ENCODE measurements around the gene DRAXIN. TPM values are rescaled to one million over a fixed set of nuclear protein-coding genes. Genes with fewer than 3 reads are reported as not detected.

DRAXIN gene
- total RNA-seq, 2 donors from 2014 or later = 0.05 to 0.51 TPM

DNA sequence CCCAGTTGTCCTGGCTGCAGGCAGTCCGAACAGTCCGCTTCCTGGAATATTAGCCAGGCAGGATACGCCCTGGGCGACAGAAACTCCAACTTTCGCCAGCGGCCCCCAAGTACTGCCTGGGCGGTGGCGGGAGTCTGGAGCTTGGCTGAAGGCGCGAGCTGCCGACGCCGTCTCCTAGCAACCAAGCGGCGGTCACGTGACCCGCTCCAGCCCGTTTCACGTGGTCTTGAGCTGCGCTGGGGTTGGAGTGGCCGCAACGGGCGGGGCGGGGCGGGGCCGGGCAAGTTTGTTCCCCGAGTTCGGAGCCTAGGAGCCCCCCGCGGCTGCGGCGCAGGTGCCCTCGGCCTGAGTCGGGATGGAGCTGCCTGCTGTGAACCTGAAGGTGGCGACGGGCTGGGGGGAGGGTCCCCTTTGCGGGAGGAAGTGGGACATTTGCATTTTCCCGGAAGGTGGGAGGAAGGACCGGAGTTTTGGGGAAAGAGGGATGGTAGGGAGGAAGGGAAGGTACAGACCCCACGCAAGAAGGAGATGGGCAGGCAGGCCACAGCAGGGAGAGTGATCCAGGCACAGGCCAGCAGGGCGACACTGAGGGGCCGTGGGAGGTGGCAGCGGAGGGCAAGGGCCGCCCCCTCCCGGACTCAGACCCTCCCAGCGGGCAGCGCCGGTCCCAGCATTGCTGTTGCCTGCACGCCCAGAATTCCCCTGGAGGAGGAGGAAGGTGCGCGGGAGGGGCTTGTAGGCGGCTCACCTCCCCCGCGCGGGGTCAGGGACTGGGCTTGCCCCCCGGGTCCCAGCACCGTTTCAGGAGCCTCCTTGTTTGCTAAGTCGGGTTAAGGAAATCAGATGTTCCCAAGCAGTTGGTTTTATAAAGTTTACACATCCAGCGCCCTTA, 44.6 kb downstream of the DRAXIN start, which contains the start of gene AGTRAP:
Gene AGTRAP (plus strand): TSS at position 283 of the 892 bp plus-strand sequence. CDS start 73 bp downstream, at position 356.
- H3K4me1 ChIP-seq (replicated peaks) = peaks cover 26% of the 10 kb centered on the region
- under 1% methylated on average over 53 of the region's 59 CpGs for WGBS

DNA sequence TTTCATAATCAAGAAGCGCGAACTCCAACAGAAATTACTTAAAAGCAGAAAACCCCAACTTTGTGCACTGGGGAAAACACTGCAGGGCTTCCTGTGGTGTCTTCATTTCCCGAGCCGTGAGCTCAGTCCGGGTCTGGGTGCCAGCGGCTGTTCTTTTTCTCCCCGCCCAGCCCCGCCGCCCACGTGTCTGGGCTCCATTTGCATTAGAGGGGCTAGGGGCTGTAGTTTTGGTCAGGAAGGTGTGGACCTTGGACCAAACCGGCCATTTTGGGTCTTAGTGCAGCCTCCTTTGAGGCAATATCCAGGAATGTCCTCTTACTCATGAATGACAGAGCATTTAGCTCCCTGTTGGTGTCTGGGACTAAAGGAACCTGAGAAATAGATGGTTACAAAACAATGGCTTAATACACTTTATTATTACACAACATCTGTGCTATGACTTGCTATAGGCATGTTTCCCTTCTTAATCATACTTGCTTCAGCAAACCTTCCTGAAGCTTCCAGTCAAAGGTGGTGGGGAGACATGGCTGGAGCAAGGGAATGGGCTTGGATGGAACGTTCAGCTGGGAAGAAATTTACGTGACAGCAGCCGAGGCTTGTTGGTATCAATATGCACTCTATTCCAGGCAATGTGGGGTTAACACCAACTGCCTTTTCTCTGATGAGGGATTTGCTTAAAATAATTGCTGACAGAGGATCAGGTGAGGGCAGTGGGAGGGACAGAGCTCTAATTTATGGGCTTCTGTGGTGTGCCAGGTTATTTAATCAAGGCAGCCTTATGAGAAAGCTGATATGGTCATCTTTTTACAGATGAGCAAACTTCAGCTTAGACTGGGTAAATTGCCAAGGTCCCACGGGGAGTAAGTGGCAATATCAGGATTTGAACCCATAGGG, 45.5 kb downstream of the DRAXIN start:
- no peaks in the 10 kb centered on the region for H3K9me3 ChIP-seq
- intact Hi-C loops (cut with DNase I) = loop anchor here (5.0 kb wide), 3 partner anchors 50 to 65 kb away; partner anchors contain the start of gene MAD2L2
- DNase-seq (ENCODE audit: low spot score) = peak; percentile 78
- WGBS = 7% methylated on average over 15 of the region's 15 CpGs
- TF ChIP-seq, protein P1, sequence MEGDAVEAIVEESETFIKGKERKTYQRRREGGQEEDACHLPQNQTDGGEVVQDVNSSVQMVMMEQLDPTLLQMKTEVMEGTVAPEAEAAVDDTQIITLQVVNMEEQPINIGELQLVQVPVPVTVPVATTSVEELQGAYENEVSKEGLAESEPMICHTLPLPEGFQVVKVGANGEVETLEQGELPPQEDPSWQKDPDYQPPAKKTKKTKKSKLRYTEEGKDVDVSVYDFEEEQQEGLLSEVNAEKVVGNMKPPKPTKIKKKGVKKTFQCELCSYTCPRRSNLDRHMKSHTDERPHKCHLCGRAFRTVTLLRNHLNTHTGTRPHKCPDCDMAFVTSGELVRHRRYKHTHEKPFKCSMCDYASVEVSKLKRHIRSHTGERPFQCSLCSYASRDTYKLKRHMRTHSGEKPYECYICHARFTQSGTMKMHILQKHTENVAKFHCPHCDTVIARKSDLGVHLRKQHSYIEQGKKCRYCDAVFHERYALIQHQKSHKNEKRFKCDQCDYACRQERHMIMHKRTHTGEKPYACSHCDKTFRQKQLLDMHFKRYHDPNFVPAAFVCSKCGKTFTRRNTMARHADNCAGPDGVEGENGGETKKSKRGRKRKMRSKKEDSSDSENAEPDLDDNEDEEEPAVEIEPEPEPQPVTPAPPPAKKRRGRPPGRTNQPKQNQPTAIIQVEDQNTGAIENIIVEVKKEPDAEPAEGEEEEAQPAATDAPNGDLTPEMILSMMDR (IDR thresholded peaks at IDR 0.05) = no peak
- peak; percentile 49 for TF ChIP-seq POLR2A (IDR thresholded peaks at IDR 0.05)
- peak; percentile 82 for TF ChIP-seq POLR2AphosphoS5 (IDR thresholded peaks at IDR 0.05)
- peak overlapping the region; percentile 68 to 72 for H3K4me3 ChIP-seq
- no peaks in the 10 kb centered on the region for H3K36me3 ChIP-seq
- peaks cover 29% of the 10 kb centered on the region for H3K4me1 ChIP-seq (replicated peaks)
- no peaks in the 10 kb centered on the region for H3K27me3 ChIP-seq (replicated peaks; ENCODE audit: insufficient read depth)
- H3K27ac ChIP-seq = peak overlapping the region; percentile 94 to 95

More for the DNA sequence above, 44.6 kb downstream of the DRAXIN start, which contains the start of gene AGTRAP:
- Histone ChIP-seq H3K36me3 (no peaks in the 10 kb centered on the region), H3K27ac (peak within 1 kb of the TSS; percentile 94 to 95), H3K9me3 (no peaks in the 10 kb centered on the region), H3K27me3 (replicated peaks; ENCODE audit: insufficient read depth) (no peaks in the 10 kb centered on the region), H3K4me3 (peak within 1 kb of the TSS; percentile 68 to 72)
- intact Hi-C loops (cut with DNase I) = loop anchor here (5.0 kb wide), 3 partner anchors 51 to 66 kb away; partner anchors contain the start of gene MAD2L2
- TF ChIP-seq POLR2A (IDR thresholded peaks at IDR 0.05) (peak; percentile 82), POLR2AphosphoS5 (IDR thresholded peaks at IDR 0.05) (peak; percentile 94)
- TF ChIP-seq, protein P1 (IDR thresholded peaks at IDR 0.05) = no peak
- DNase-seq (ENCODE audit: low spot score) = peak; percentile 96

DNA sequence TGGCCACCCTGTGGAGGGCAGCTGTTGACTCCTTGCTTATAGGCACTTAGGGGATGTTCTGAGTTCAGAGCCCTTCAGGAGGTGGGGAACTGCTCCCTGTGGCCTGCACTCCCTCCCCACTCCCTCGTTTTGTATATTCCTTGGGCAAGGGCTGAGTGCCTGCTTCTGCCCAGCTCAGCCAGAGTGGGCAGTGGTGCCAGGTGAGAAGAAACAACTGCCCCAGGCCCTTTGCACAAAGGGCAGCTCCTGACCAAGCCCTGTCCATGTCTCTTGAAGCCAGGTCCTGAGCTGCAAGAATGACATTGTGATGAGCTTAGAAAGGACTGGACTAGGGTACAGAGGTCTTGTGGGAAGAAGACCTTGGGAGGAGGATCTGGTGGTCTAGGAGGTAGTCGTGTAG, 46.6 kb downstream of the DRAXIN start:
- Histone ChIP-seq H3K36me3 (no peaks in the 10 kb centered on the region), H3K27ac (peak overlapping the region in 1 of 2 donors; percentile 95), H3K4me1 (replicated peaks) (peaks cover 26% of the 10 kb centered on the region), H3K9me3 (no peaks in the 10 kb centered on the region), H3K27me3 (replicated peaks; ENCODE audit: insufficient read depth) (no peaks in the 10 kb centered on the region), H3K4me3 (no peak overlapping the region)
- 76% methylated on average over 2 of the region's 2 CpGs for WGBS
- intact Hi-C loops (cut with DNase I) = loop anchor here (5.0 kb wide), 3 partner anchors 49 to 64 kb away; partner anchors contain the start of gene MAD2L2
- no peak for DNase-seq (ENCODE audit: low spot score)
- TF ChIP-seq POLR2A (IDR thresholded peaks at IDR 0.05) (no peak), POLR2AphosphoS5 (IDR thresholded peaks at IDR 0.05) (no peak)
- TF ChIP-seq, protein P1 (IDR thresholded peaks at IDR 0.05) = no peak

DNA sequence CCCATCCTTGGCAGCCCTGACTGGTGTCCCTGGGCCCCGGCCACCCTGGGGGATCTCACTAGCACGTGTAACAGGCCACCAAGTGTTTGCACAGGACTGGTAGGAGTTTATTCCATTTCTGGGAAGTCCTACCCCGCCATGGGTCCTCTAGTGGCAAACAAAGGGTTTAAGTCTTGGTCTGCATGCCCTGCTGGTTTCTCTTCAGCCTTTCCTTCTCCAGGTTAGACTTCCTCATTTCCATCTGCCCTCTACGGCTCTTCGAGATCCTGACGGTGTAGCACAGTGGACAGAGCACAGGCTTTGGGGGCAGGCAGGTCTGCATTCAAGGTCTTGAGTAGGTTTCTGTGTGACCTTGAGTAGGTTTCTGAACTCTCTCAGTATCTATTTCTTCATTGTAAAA, 47.3 kb downstream of the DRAXIN start:
- H3K27ac ChIP-seq = peak overlapping the region in 1 of 2 donors; percentile 95
- 75% methylated on average over 6 of the region's 6 CpGs for WGBS

More for the DNA sequence above, 47.3 kb downstream of the DRAXIN start:
- Histone ChIP-seq H3K9me3 (no peaks in the 10 kb centered on the region), H3K4me3 (no peak overlapping the region), H3K27me3 (replicated peaks; ENCODE audit: insufficient read depth) (no peaks in the 10 kb centered on the region), H3K36me3 (no peaks in the 10 kb centered on the region), H3K4me1 (replicated peaks) (peaks cover 26% of the 10 kb centered on the region)
- no peak for DNase-seq (ENCODE audit: low spot score)
- intact Hi-C loops (cut with DNase I) = loop anchor here (5.0 kb wide), 3 partner anchors 49 to 64 kb away; partner anchors contain the start of gene MAD2L2
- TF ChIP-seq POLR2AphosphoS5 (IDR thresholded peaks at IDR 0.05) (no peak), POLR2A (IDR thresholded peaks at IDR 0.05) (no peak)
- TF ChIP-seq, protein P1 (IDR thresholded peaks at IDR 0.05) = no peak
